DMS153 treated with DMSO at 0.1 percent for 48 hours (cell line): ENCODE measurements around the gene NUP107.

ENCODE experiments used
- DNase-seq: peaks from one replicate; lab custom pipeline; 2025; ENCODE audit not compliant: unreplicated experiment; lab: John Stamatoyannopoulos, UW

Gene NUP107

DNA sequence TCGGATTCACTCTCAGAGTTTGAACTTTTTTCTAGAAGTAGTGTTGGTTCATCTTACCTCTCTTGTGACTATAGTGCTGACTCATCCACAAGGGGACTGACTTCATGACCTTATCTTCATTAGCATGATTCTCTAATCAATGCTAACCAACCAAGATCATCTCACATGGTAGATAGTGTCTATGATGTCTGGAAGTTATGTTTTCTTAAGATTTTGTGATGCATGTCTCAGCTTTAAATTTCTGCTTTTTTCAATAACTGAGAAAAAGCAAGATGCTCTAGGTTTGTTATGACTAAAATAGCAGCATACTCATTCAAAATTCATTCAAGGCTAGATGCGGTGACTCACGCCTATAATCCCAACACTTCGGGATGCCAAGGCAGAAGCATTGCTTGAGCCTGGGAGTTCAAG is 46.9 kb downstream of the NUP107 start:
- no peak for DNase-seq

DNA sequence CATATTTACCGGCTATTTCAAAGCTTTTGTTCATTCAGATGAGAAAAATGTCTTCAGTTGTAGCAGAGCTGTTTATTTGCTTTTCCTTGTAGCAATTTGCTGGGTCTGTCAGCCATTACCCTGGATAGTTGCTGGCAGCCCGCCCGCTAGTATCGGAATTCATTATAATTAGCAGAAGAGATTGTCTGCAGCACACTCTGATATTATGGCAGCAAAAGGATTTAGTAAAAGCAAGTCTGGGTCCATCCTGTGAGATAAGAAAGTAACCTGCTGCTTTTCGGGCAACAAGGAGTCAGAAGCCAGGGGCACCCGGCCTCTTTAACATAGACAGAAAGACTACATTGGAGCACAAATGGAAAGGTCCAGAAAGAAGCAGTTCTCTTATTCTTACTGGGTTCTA is 53.1 kb downstream of the NUP107 start:
- DNase-seq: no peak

DNA sequence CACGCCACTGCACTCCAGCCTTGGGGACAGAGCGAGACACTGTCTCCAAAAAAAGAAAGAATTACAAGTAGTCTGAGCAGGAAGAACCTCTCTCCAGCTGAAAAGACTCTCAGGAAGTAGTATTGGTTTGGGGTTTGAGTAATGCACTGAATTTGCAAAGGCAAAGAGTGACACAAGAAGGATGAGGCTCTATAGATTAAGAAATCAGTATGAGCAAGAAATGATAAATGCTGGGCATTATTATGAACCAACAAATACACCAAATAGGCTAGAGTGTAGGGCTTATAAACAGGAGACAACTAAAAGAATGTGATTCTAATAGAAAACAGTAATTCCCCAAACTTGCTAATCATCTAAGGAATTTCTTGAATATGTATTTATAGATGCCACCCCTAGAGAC is 56.6 kb downstream of the NUP107 start:
- DNase-seq: no peak

DNA sequence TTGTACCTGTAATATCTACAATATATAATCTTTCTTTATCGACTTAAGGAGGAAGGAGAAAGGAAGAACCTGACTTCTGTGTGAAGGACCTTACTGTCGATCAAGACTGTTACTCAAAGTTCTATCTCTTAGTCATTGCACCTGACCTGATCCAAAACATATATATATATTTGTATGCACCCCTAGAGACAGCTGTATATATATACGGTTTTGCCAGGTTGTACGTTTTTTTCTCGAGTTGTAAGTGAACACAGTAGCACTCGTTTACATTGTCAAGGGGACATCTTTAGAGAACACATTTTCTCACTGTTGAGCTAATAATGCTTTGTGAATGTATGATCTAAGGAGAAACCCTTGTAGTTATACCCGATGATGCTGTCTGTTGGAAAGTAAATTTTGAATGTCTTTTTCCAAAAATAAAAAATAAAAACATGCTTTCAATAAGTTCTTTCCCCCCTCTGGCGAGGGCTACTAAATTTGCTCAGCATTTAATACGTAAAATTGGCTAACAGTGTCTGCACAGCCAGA is 58.7 kb downstream of the NUP107 start:
- no peak for DNase-seq

- peak; percentile 86 for DNase-seq
Measured at GRCh38 chr12:68745904-68746571, 59.3 kb downstream of the NUP107 start, which contains the start of gene SLC35E3. SLC35E3 (plus strand) TSS chr12:68746176; CDS start chr12:68746378, 202 bp downstream.

DNA sequence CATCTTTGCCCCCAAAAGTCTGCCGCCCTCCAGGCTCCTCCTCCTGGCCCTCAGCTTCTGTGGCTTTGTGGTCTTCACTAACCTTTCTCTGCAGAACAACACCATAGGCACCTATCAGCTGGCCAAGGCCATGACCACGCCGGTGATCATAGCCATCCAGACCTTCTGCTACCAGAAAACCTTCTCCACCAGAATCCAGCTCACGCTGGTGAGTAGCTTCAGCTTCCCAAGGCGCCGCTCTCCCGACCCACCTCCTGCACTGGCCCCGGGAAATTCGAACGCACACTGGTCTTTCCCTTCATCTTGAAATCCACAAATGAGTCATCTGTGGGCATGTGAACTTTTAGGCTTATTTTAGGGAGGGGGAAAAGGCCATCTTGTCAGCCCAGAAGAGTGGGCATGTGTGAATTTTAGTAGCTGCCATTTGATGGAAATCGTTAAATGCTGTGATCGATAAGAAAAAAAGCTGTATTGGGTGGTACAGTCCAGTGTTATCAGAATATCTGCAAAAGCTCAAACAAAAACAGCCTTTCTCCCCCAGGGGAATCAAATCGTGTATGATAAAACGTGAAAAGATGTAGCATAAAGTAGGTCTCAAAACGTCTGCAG is 59.9 kb downstream of the NUP107 start:
- DNase-seq: no peak

- no peak for DNase-seq
Measured at GRCh38 chr12:68749443-68749842, 62.7 kb downstream of the NUP107 start.

DNA sequence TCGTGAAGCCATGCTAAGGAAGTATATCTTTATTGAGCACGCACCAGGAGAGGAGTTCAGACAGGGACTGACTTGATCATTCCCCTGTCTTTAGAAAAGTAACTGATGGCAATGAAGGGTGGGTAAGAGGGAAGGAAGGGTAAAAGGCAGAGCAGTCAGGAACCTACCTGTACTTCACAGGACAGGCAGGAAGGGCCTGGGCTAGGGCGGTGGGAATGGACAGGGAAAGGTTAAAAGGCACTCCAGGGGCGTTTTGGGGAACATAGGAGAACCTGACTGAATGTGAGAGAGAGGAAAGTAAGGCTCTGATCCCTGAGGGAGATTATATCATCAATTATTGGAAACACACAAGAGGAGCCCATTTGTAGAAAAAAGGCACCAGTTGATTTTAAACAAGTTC is 63.1 kb downstream of the NUP107 start:
- DNase-seq: no peak

- DNase-seq: no peak
Measured at GRCh38 chr12:68750506-68750905, 63.7 kb downstream of the NUP107 start.

GRCh38 chr12:68755536-68756243 is 68.9 kb downstream of the NUP107 start:
- DNase-seq: no peak

GRCh38 chr12:68759852-68760251 is 73.1 kb downstream of the NUP107 start:
- no peak for DNase-seq

GRCh38 chr12:68760806-68761441 is 74.1 kb downstream of the NUP107 start:
- no peak for DNase-seq

- DNase-seq: no peak
Measured at GRCh38 chr12:68761442-68761812, 74.6 kb downstream of the NUP107 start.

GRCh38 chr12:68761901-68762630 is 75.3 kb downstream of the NUP107 start:
- DNase-seq: no peak

GRCh38 chr12:68762691-68763090 is 75.9 kb downstream of the NUP107 start:
- DNase-seq: no peak

DNA sequence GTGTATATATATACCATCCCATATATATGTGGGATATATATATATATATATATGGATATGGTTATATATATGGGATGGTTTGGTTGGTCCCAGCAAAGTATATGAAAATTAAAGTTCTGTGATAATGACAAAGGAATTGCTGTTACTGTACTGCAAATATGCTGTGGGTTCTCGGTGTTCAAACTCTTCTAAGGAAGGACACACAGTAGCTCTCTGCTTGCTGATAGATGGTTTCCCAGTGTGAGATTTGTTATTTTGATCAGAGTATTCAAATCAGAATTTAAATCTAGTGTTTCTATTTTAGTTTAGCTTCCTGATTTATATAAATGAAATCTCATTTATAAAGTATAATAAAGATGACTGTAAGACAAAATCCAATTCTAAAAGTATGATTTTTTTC is 78.9 kb downstream of the NUP107 start:
- no peak for DNase-seq

GRCh38 chr12:68766646-68767045 is 79.9 kb downstream of the NUP107 start:
- DNase-seq: no peak

- no peak for DNase-seq
Measured at GRCh38 chr12:68767191-68767590, 80.4 kb downstream of the NUP107 start.

DNA sequence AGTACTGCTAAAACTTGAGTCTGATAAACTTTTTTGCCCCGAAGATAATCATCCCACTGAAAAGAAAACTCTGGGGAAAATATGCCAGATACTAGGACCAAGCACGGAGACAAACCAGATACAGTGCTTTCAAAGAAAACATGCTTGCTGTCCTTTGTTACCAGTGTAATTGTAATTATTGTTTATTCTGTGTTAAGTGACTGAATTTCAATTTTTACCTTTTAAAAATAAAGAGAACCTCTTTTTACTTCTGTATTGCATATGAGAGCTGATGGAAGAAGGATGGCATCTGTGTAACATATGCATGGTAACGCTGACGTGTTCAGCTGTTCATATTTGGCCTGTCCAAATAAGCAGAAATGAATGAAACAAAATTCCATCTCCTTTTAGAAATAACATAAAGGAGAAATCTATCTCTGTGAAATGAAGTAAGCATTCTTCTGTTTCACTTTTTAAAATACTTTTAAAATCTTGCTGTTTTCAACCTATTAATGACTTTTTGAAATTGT is 81.7 kb downstream of the NUP107 start:
- no peak for DNase-seq

DNA sequence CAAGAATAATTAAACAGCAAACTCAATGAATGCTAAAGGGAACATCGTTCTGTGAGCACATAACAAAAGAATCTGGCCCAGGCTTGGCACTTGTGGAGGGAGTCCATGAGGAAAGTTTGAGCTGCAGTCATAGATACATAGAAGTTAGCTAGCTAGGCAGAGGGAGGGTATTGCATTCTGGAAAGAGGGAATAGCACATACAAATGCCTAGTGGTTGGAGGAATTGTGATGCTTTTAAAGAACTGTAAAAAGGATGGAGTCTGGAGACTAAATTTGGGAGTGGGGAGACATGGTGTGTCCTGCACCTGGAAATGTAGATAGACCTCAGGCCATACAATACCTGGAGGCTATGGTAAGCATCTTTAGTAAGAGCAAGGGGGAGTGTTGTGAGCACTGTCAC is 83.2 kb downstream of the NUP107 start:
- DNase-seq: no peak
